Measurements from ENCODE around the gene ATXN2.
"Not testable (repeated sequence)": the region's sequence is repeated elsewhere in the genome, so short reads cannot be mapped to it uniquely, and the experiment has no call there.

GRCh38 chr12:111492979-111493378 is 106.1 kb downstream of the ATXN2 start:
- TF ChIP-seq CTCF (conservative IDR thresholded peaks at IDR 0.05; ENCODE audit: low read depth, low read length); EZH2 (IDR thresholded peaks at IDR 0.05; ENCODE audit: low read length, unreplicated experiment): not testable (repeated sequence)
